ENCODE results near the gene ATP10B.

GRCh38 chr5:160867976-160868375 lies 16.0 kb upstream of the ATP10B start:
- TF ChIP-seq POLR2A (IDR thresholded peaks at IDR 0.05) (no peak), CTCF (IDR thresholded peaks at IDR 0.05) (no peak)
